Smooth muscle cell of the brain vasculature (primary cell): ENCODE results near the gene PLCL1.
"Not testable (repeated sequence)": the region's sequence is repeated elsewhere in the genome, so short reads cannot be mapped to it uniquely, and the experiment has no call there.

ENCODE experiments used
- DNase-seq: peaks from one replicate; pipeline ENCODE4 v3.0.0-alpha.2; 2012; ENCODE audit warnings: low read depth, low spot score

PLCL1 gene

DNA sequence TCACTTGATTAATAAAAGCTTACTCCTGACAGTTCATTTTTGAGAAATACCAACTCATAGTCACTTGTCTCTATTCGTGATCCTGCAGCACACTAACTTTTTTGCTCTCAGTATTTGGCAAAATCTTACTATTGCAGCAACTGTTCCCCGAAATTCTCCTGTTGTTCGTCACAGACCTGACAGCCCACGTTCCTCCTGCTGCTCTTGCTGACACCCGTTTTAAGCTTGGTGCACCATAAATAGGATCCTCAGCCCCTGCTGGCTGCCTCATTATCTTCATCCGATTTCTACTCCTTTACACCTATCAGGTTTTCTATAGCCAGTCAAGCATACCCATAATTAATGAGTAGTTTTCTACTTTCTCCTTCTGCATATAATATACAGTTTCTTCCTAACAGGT, 368.8 kb downstream of the PLCL1 start:
- DNase-seq: no peak

DNA sequence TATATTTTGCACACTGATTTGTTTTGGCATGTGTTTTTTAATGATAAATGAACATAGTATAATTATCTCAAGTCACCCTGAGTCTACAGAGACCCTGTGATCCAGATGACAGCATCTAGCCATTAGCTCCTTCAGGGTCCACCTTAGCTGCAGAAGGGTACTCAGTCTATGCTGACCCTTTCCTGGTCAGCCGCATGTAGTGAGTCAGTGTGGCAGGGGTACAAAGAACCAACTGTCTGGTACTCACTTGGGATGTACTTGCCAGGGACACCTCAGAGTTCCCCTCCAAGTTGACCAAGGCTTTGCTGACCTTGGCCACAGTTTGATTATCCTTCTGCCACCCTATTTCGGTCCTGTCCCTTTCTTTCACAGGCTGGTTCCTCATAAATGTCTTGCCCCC, 369.5 kb downstream of the PLCL1 start:
- DNase-seq: no peak

DNA sequence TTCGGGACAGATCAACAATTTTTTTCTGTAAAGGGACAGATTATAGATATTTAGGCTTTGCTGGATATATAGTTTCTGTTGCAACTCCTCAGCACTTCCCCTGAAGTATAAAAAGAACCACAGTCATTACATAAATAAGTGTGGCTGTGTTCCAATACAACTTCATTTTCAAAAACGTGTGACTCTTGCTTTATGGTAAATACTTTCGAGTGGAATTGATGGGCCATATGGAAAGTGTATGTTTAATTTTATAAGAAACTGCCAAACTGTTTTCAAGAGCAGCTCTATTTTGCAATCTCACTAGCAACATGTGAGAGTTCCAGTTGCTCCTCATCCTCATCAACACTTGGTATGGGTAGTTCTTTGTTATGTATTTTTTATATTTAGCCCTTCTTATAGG, 370.9 kb downstream of the PLCL1 start:
- no peak for DNase-seq

DNA sequence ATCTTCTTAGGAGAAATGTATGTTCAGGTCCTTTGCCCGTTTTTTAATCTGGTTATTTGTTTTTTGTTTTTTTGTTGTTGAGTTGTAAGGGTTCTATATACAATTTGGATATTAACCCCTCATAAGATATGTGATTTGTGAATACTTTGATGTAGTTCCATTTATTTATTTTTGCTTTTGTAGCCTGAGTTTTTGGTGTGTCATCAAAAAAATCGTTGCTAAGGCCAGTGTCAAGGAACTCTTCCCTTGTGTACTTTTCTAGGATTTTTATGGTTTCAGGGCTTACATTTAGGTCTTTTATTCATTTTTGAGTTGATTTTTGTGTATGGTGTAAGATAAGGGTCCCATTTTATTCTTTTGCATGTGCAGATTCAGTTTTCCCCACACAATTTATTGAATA, 372.6 kb downstream of the PLCL1 start:
- DNase-seq: no peak

DNA sequence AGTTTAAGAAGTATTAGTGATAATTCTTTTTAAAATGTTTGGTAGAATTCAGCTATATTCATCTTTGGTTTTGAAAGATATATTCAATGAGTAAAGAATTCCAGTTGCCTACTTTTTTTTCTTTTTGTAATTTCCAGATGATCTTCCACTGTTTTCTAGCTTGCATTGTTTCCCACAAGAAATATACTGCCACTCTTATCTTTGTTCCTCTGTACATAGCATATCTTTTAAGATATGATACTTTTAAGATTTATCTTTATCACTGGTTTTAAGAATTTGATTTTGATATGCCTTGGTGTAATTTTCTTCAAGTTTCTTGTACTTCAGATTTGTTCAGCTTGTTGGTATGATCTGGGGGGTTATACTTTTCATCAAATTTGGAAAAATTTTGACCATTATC, 374.4 kb downstream of the PLCL1 start:
- no peak for DNase-seq

DNA sequence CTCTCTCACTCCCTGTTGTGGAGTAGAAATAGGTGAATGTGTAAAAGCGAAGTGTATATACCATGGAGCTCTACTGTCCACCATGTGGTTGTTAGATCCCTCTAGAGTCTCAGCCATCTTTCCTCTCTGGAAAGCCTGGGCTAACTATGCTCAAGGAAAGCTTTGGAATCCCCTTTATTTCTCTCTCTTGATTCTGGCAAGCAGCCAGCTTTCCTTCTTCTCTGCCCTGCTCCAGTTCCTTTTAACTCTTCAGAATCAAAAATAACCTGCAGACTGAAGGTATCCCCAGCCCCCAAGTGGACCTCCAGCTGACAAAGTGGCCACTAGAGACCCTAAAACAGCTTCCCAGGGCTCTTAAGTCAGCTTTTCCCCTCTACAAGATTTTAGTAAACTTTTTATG, 381.9 kb downstream of the PLCL1 start:
- DNase-seq: no peak

DNA sequence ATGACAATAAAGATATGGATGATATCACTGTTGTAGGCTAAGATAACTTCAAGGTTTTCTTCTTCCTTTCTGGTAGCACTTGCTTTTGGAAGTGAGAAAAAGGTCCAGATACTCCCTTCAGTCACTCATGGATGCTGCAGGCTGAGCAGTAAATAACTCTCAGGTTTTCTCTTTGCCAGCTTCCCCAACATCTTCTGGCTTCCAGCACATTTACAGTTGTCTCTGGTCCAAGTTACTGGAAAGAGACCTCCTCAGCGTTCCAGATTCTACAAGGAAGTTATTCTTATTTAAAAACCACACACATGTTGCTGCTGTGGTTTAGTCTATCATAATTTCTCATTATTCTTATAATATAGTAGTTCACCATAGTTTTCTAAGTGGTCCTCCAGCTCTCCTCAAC, 383.4 kb downstream of the PLCL1 start:
- DNase-seq: no peak

DNA sequence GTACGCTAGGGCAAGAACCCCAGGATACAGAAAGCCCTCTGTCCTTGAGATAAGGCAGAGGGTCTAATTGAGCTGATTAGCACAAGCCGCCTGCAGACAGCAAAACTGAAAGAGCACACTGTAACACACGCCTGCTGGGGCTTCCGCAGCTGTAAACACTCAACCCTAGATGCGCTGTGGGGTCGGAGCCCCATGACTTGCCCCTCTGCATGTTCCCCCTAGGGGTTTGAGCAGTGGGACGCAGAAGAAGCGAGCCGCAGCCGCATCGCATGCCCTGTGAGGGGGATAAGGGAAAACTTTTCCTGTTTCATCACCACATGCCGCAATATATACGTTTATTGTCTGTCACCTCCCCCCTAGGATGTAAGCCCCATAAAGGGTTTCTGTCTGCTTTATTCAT, 384.6 kb downstream of the PLCL1 start:
- DNase-seq: no peak

DNA sequence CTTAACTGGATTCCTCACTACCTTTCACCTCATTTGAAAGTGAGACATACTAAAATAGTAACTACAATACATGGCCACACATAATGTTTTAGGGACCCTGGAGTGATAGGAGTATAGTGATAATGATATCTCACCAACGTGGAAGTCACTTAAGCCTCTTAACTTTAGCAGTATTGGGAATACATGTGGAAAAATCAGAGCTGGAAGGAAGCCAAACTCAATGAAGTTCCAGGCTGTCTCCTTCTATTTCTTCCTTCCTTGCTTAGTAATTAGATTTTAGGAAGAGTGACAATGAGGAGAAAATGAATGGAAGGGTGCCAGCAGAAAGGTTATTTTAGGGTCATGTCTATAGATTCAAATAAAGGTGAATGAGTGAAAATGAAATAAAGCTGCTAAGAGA, 387.3 kb downstream of the PLCL1 start:
- no peak for DNase-seq

DNA sequence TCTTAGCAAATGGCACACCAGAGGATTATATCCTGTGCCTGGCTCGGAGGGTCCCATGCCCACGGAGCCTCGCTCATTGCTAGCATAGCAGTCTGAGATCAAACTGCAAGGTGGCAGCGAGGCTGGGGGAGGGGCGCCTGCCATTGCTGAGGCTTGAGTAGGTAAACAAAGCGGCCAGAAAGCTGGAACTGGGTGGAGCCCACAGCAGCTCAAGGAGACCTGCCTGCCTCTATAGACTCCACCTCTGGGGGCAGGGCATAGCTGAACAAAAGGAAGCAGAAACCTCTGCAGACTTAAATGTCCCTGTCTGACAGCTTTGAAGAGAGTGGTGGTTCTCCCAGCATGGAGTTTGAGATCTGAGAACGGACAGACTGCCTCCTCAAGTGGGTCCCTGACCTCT, 392.2 kb downstream of the PLCL1 start:
- not testable (repeated sequence) for DNase-seq
